ENCODE results near the gene TMEM207.

Gene TMEM207

DNA sequence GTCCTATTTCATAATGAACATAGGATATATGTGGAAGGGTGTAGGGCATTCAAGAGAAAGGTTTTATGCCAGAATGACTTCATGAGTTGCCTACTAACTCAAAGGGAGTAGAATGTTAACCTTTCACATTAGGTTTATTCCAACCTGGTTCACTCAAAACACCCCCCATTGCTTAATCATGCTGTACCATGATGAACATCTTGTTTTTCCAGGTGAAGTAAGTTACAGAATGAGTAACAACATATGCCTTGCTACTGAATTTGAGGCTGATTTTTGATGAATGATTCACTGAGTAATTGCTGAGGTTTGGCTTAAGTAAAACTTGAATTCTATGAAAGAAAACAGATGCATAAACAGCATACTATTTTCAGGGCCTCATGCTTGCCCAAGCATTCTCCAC, 67.6 kb downstream of the TMEM207 start:
- no peak for DNase-seq

DNA sequence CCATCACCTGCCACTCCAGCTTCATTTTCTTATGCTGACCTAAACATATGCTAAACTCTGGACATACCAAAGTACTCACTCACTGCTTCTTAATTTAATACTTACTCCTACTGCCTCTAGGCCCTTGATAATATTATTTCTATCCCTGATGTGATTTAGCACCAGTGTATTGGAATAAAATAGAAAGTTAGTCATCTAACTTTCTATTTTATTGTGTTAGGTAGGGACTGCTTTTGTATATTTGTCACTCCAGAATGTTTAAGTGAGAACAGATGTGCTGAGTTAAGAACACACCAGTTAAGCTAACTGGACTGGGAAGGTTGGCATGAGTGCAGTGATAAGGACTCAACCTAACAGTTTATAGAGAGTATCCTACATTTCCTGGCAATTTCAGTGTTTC, 68.3 kb downstream of the TMEM207 start:
- no peak for DNase-seq

GRCh38 chr3:190380184-190380583, 69.5 kb downstream of the TMEM207 start:
- DNase-seq = no peak
